GM13977 (cell line): ENCODE data around the gene PDP2.

Experiments used
- DNase-seq: peaks from one replicate; pipeline ENCODE4 v3.0.0; 2012; ENCODE audit warnings: low spot score
- in situ Hi-C: fragments of 300-500 bp; cut with MboI; formaldehyde crosslinking; loops from one replicate; pipeline ENCODE4 v1.12.0; 2022; ENCODE audit warnings: low sequenced_read_pairs, low pct_unique_long_range_greater_than_20kb, mixed read lengths, inconsistent platforms; ENCODE audit not compliant: unreplicated experiment
- TF ChIP-seq, protein P1 (sequence below): IDR thresholded peaks from 2 replicates; pipeline ENCODE4 v1.5.1; 2012; ENCODE audit warnings: mild to moderate bottlenecking, control low read depth; ENCODE audit not compliant: insufficient read depth; ENCODE audit errors: extremely low read depth, missing control alignments

The PDP2 gene

DNA sequence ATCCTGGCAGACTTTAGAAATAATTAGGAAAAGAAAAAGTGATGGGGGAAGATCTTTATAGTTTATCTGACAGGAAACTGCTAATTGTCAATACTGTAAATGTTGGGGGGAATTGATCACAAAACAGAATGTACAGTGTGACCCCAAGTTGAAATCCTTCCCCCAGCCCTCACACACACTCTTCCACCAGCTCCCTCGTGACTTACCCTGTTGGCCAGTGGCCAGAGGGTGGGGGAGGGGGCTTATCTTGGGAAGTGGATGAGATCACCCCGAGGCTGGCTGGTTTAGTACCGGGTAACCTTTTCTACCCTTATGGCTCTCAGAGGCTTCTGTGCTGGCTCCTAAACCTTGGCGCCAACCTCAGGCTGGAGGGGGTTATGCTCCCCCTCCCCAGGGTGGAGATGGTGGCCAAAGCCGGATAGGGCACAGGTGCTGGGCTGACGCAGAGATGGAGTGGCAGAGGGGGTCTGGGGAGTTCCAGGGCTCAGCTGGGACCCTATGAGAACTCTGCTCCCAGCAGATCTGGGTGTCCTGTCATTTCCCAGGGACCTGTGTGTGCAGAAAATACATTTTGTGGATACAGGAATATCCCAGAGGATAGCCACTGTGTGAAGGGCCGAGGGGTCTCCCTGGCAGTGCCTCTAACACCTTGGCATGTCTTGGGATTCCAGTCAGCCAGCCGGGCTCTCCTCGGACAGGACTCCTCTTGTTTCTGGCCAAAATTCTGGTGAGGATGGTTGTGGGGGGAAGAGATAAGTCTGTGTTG is 19.8 kb downstream of the PDP2 start:
- TF ChIP-seq, protein P1, sequence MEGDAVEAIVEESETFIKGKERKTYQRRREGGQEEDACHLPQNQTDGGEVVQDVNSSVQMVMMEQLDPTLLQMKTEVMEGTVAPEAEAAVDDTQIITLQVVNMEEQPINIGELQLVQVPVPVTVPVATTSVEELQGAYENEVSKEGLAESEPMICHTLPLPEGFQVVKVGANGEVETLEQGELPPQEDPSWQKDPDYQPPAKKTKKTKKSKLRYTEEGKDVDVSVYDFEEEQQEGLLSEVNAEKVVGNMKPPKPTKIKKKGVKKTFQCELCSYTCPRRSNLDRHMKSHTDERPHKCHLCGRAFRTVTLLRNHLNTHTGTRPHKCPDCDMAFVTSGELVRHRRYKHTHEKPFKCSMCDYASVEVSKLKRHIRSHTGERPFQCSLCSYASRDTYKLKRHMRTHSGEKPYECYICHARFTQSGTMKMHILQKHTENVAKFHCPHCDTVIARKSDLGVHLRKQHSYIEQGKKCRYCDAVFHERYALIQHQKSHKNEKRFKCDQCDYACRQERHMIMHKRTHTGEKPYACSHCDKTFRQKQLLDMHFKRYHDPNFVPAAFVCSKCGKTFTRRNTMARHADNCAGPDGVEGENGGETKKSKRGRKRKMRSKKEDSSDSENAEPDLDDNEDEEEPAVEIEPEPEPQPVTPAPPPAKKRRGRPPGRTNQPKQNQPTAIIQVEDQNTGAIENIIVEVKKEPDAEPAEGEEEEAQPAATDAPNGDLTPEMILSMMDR: no peak
- in situ Hi-C loops: no loop called here
- no peak for DNase-seq

DNA sequence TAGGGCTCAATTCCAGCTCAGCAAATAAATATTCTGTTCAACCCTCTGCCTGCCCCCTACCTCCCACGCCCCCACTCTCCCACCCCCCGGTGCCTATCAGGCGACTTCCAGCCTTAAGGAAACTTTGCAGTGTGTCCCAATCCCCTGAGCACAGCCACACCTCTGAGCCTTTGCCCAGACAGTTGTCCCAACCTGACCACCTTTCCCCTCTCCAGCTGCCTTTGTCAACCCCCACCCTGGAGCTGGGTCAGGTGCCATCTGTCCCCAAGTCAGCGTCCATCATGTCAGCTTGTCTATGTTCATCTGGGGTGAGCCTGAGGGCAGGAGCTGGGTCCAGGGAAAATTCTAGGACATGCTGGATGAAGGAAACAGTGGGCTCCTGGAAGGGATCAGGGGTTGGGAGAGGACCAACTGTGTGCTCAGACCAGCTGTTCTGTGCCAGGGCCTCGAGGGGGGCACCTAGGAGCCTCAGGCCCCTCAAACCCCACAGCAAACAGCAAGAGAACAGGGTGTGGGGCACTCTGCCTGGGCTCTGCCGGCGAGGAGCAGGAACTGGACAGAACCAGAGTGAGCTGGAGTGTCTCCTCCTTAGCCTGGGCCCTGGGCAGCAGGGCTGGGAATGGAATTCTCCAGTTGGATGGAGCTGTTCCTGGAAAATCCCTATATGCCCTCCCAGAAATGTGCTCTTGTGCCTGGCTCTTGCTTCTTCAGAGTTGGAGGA is 20.6 kb downstream of the PDP2 start:
- TF ChIP-seq, protein P1: no peak
- in situ Hi-C loops: no loop called here

DNA sequence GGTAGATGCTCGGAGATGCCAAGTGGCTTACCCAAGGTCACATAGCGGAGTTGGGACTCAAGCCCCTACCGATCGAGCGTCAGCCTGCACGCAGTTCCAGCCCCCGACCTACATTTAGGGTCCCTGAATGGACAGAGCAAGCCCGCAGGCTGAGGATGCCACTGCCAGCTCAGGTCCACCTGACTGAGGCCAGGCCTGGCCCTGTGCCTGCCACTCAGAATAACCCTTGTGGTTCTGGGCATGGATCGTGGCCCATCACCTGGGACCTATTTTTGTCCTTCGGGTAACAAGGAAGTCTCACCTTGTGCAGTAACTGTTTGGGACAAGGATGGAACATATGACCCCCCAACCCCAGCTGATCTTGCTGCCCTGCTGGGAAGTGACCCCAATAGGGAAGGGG is 21.3 kb downstream of the PDP2 start:
- DNase-seq: no peak
- in situ Hi-C loops: no loop called here
- TF ChIP-seq, protein P1: no peak

More for the DNA sequence above, 20.6 kb downstream of the PDP2 start:
- no peak for DNase-seq

DNA sequence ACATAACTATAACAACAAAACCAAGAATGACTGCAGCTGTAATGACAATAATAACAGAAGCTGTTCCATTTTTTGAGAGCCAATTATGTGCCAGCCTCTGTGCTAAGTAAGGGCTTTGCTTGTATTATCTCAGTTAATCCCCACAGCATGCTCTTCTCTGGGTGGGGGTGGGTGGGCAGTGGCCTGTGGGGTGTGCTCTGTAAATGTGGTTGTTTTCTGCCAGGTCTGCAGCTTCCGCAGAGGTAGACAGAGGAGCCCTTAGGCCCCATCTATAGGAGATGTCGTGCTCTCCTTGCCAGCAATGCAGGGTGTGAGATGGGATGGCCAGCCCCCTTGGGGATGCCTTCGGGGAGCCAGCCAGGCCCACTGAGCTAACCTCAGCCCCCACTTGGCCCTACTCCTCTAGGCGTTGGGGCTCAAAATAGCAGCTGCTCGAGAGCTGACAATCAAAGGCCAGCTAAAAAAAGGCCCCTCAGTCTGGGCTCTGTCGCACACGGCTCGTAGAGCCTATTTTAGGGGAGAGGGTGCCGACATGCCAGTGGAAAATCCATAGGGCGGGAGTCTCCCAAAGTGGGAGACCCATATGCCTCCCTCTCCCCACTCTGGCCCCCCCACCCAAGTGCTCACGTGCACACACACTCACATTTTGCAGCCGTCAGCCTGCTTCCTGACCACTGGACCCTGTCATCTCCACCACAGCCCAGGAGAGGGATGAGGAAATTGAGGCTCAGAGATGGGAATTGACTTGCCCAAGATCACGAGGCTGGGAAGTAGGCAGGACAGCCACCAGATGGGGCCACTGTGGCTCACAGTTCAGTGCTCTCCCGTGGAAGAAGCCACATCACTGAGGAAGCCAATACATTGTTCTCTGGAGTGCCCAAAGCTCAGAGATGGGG is 22.6 kb downstream of the PDP2 start:
- in situ Hi-C loops: no loop called here
- no peak for DNase-seq
- TF ChIP-seq, protein P1: no peak

DNA sequence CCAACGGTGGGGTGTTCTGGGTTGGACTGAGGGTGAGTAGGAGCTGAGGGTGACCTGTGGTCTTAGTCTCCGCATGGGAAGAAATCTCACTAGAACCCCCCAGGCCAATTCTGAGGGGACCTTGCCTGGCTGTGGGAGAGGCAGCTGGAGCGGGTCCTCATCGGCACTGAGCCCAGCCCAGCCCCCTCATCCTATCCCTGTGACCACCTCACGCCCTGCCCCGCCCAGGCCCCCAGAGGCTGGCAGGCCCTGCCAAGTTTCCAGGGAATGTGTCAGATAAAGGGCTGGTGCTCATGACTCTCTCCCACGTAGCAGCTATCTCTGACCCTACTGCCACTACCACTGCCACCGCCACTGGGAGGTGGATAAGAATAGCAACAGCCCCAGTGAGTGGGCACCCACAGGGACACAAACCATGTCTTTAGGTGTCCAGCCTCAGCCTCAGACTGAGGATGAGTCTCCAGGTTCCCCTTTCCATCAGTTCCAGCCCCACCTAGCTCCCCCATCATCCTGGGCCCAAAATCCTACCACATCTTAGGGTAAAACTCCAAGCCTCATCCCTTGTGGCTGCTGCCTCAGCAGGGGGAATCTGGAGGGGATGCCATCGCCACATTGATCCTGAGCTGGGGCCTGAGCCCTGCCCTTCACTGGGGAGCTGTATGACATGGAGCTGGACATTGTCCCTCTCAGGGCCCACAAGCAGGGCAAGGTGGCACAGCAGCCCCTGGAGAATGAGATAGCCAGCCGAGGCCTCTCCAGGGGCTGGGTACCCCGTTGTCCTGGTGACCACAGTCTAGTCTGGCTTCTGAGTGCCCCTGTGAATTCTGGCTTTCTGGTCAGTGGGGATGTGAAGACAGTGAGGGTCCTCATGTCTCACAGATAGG is 23.5 kb downstream of the PDP2 start:
- in situ Hi-C loops: no loop called here
- TF ChIP-seq, protein P1: no peak
- DNase-seq: no peak
